HG02943 (cell line): ENCODE measurements around the gene WWOX.
A peak's percentile ranks its signal among the peaks of the same experiment; 100 is the strongest.
"Not testable (repeated sequence)": the region's sequence is repeated elsewhere in the genome, so short reads cannot be mapped to it uniquely, and the experiment has no call there.

Source experiments
- ATAC-seq: cut with Tn5 transposase; IDR thresholded peaks from one replicate; pipeline ENCODE4 v1.9.1; 2021; ENCODE audit warnings: mild to moderate bottlenecking, low read depth, moderate library complexity; ENCODE audit not compliant: unreplicated experiment

The WWOX gene

GRCh38 chr16:78099271-78100111 lies at the start of gene WWOX:
Gene WWOX, plus strand, starts transcription at chr16:78099654.
- ATAC-seq: peak; percentile 96

DNA sequence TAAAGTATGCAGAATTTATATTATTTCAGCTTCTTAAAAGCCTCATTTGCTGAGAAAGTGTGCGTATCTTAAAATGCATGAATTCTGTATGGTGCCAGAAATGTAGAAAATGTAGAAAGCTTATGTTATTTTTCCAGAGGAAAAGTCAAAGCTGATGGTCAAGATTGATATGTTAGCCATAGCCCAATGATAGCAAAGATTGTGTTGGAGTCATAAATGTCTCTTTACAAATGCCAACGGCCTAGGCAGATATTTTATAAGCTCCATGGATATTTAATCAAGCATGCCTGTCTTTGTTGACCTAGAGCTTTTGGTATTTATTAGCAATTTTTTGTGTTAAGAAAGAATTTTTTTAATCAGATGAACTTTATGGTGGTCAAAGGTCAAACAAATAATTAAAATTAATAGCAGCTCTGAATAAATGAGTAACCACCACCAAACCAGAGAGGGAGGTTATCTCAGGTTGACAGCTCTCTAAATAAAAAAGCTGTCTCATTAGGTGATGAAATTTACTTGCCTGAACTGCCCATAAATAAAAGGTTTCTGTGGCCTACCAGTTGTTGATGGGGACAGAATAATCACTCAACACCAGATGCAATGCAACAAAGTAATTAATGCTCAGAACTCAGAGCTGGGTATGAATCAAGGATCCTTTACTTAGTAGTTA lies 48.6 kb upstream of the WWOX start:
- no peak for ATAC-seq

DNA sequence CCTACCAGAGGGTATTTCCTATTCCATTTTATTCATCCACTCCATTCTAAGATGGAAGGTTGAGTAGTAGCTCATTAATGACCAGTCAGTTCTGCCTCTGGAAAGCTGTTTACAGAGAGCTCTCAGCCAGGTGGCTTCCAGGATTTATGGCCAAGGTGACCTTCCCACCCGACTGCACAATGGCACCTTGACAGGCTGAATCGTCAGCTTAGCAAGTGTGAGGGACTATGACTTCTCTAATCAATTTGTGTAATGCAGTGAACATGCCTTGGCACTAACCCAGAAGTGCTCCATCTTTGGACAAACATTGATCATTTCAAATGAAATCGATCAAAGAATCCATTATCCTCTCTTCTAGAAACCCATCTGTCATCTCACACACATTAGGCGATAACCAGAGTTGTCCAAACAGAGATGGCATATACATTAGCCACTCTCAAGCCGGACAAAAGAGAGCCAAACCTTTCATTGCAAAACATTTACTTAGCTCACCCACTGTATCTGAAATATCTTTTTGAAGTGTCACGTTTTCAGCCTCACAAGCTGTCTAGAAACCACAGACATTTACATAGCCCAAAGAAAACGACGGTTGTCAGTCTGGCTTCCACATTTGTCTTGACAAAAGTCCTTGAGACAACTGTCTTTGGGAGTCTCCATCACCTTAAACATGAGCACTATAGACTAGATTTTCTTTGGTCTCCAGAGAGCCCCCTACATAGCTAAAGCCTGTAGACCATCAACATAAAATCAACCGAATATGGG lies 41.5 kb upstream of the WWOX start:
- no peak for ATAC-seq

DNA sequence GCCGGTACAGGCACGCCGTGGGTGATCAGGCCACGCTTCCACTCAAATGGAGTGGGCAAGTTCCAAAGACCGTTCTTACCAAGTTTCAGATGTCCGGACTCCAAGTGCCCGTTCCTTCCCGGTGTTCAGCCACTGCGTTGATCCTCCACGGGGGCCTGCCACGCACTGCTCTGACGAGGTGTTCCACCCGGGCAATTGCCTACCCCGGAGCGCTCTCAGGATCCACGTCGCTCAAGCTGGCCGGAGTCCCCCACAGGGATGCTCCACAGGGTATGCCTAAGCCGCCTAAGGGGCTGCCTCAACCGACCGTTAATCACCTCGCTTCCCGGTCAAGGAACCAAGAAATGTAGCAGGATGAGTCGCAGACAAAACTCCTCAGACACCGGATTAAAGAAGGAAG lies 39.6 kb upstream of the WWOX start:
- not testable (repeated sequence) for ATAC-seq

GRCh38 chr16:78060295-78060694 lies 39.2 kb upstream of the WWOX start:
- no peak for ATAC-seq

- ATAC-seq: no peak
Observed at GRCh38 chr16:78060809-78061208, 38.6 kb upstream of the WWOX start.

DNA sequence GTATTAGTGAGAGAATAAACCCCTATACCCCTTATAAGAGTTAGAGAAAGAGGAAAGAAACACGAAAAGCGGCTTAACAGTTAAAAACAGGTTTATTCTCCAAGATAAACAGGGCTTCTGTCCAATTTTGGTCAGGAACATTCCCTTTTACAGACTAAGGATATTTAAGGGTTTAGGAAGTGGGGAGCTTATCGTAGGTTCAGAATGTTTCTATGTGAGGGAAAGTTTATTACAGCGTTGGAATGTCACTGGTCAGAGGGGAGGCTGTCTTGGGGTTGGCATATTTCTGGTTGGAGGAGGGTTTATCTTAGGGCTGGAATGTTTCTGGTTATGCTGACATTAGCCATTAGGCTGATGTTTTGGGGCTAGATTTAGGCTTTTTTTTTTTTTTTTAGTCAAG lies 34.1 kb upstream of the WWOX start:
- no peak for ATAC-seq

GRCh38 chr16:78069913-78070312 lies 29.5 kb upstream of the WWOX start:
- ATAC-seq: no peak

- no peak for ATAC-seq
Observed at GRCh38 chr16:78072275-78072674, 27.2 kb upstream of the WWOX start.

DNA sequence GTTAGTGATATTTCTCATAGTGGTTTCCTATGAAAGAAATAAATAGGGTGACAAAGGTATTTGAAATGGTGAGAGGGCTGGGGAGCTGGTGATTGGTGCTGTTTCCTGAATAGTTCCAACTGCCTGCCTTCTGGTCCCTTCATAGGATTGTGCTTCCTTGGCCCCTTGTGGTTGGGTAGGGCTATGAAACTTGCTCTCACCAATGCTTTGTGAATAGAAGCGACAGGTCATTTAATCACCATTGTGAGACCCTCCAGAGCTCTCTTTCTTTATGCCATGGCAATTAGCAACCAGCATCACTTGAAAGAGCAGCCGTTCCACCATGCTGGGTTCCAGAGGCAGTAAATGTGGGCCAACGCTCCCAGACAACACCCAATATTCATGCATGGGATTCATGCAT lies 23.7 kb upstream of the WWOX start:
- no peak for ATAC-seq

- no peak for ATAC-seq
Observed at GRCh38 chr16:78081341-78081740, 18.1 kb upstream of the WWOX start.

GRCh38 chr16:78091419-78091818 lies 8.0 kb upstream of the WWOX start:
- no peak for ATAC-seq

- no peak for ATAC-seq
Observed at GRCh38 chr16:78092758-78093157, 6.7 kb upstream of the WWOX start.

GRCh38 chr16:78094166-78094565 lies 5.3 kb upstream of the WWOX start:
- ATAC-seq: no peak

DNA sequence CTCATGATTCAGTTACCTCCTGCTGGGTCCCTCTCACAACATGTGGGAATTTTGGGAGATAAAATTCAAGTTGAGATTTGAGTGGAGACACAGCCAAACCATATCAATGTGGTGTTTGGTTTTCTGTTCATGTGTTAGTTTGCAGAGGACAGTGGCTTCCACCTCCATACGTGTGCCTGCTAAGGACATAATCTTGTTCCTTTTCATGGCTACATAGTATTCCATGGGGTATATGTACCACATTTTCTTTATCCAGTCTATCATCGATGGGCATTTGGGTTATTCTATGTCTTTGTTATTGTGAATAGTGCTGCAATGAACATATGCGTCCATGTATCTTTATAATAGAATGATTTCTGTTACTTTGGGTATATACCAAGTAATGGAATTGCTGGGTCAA lies 4.5 kb upstream of the WWOX start:
- no peak for ATAC-seq

DNA sequence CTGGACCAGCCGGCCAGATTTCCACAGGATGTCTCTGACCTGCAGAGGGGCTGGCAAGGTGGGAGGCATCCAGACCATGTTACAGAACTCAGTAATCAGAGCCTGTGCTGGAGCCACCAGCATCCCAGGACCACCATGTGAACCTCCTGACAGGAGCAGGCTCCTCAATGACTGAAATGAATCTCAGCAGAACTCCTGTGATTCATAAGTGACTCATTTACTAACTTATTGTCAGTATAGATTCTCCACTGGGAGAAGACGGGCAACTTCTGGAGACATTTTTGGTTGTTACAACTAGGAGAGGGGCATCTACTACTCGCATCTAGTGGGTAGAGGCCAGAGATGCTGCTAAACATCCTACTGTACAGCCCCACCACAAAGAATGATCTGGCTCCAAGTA lies 3.1 kb upstream of the WWOX start:
- no peak for ATAC-seq

- ATAC-seq: no peak
Observed at GRCh38 chr16:78097548-78097947, 1.9 kb upstream of the WWOX start.

- no peak for ATAC-seq
Observed at GRCh38 chr16:78098087-78098486, 1.4 kb upstream of the WWOX start.

DNA sequence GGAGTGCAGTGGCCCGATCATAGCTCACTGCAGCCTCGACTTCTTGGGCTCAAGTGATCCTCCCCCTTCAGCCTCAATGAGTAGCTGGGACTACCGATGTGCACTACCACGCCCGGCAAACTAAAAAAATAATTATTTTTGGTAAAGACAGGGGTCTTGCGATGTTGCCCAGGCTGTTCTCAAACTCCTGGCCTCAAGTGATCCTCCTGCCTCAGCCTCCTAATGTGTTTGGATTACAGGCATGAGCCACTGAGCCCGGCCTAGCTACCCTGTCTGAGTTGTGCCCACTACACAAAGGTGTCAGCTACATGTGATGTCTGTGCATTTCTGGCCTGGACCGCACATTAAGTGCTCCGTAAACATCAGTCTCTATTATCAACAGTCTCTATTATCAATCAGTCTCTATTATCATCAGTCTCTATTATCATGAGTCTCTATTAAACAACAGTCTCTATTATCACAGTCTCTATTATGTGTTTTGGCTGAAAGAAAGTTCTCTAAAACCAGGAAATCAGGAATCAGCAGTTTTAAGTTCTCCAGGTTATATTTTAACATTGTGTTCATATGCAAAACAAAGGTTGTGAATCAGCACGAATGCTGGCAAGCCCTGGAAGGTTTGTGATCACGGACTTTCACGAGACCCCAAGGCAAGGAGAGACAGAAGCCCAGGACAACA lies 721 bp upstream of the WWOX start:
- no peak for ATAC-seq

- ATAC-seq: peak; percentile 34
Observed at GRCh38 chr16:78100112-78100467, 636 bp downstream of the WWOX start.

DNA sequence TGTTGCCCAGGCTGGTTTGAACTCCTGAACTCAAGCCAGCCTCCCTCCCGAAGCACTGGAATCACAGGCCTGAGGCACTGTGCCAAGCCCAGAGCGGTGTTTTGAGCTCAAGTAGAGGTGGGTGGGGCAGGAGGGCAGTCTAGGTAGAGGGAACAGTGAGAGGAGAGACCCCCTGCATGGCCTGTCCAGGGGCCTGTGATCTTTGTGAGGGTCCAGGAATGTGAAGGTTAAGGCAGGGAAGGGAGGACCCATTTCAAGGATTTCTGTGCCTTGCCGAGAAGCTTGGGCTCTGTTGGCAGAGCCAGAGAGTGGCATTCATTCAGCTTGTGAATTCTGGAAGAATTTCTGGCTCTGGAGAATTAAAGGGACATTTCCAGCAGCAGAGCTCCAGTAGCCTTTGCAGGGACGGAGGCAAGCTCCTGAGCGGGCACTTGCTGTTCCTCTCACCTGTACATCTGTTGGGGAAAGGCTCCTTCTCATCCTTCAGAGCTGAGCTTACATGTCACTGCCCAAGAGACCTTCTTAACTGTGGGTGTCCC lies 2.7 kb downstream of the WWOX start:
- no peak for ATAC-seq
